Ramos (cell line): ENCODE data around the gene FCHSD2.
"Not testable (repeated sequence)": the region's sequence is repeated elsewhere in the genome, so short reads cannot be mapped to it uniquely, and the experiment has no call there.

Experiments
- in situ Hi-C: fragments of 300-500 bp; cut with MboI; formaldehyde crosslinking; loops from one replicate; pipeline ENCODE4 v1.14.3; 2022; ENCODE audit warnings: low sequenced_read_pairs; ENCODE audit not compliant: unreplicated experiment

The FCHSD2 gene

DNA sequence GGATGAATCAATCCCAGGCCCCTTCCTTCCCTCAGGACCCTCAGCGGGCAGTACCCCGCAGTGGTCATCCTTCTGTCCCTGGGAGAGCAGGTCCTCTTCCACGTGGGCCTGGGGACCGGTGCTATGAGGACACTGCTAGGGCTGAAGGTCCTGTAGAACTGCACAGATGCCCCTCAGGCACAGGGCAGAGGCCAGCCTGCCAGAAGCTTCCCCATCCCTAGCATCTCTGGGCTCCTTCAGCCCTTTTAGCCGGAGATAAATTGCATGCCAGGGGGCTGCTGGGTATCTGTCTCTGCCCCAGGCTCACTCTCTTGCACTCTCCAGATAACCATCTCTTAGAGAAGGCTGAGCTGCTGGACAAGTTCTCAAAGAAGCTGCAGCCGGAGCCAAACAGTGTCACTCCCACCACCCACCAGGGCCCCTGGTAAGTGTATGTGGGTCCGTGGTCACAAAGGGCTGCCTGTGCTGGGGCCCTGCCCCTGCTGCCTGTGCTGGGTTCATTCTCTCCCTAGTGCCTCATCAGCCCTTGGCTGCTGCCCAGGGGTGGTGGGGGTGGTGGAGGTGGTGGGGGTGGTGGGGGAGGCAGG, 325.6 kb downstream of the FCHSD2 start:
- in situ Hi-C loops = no loop called here

DNA sequence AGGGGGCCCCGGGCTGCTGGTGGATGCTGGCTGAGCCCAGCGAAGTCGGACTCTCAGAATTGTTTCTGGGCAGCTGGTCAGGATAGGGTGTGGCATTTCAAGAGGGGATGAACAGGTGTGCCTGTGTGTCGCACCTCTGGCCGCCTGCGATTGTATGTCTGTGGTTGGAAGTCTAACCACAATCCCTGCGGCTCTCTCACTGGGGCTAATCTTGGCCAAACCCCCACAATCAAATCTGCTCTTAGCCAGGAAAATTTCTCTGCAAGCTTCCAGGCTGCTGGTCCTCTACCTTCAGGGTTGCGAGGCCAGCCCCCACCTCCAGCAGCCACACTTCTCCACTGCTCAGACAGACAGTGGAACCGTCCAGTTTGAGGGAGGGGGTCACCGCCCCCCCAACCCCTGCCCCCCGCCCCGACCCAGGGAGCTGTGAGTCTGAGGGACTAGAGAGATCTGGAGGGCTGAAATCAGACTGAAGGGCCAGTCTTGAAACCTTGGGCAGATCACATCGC, 327.0 kb downstream of the FCHSD2 start:
- in situ Hi-C loops = no loop called here

DNA sequence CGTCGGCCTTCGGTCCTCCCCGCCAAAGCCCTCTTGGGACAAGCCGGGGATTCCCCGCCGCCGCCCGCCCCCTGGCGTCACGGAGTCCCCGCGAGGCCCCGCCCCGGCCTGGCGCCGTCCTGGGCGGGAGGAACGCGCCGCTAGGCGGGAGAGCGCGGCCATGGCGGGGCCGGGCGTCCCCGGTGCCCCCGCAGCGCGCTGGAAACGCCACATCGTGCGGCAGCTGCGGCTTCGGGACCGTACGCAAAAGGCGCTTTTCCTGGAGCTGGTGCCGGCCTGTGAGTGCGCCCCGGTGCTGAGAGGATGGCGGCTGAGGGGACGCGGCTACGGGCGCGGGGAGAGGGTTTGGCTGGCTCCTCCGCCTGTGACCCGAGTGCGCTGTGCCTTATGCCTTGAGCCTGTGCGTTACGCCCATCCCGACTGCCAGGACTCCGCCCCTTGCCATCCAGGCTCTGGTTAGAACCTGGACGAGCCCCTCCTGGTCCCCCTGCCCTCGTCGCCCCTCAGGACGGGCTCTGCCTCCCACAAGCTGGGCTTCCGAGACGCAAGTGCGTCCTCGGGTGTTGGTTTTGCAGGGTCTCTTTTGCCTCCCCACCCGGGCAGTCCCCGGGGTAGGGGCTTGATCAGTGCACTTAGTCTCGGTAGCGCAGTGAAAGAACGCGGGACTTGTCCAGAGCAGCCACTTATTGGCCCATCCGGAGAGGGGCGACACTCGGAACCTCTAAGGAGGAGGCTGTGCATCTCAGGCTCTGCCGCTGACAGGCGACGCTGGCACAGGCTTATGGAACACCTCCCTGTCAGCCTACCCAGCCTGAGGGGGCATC, 327.6 kb downstream of the FCHSD2 start, which contains the start of gene ATG16L2:
Gene ATG16L2 (plus strand): TSS at position 126 of the 824 bp plus-strand sequence. CDS start 35 bp downstream, at position 161.
- in situ Hi-C loops = no loop called here

DNA sequence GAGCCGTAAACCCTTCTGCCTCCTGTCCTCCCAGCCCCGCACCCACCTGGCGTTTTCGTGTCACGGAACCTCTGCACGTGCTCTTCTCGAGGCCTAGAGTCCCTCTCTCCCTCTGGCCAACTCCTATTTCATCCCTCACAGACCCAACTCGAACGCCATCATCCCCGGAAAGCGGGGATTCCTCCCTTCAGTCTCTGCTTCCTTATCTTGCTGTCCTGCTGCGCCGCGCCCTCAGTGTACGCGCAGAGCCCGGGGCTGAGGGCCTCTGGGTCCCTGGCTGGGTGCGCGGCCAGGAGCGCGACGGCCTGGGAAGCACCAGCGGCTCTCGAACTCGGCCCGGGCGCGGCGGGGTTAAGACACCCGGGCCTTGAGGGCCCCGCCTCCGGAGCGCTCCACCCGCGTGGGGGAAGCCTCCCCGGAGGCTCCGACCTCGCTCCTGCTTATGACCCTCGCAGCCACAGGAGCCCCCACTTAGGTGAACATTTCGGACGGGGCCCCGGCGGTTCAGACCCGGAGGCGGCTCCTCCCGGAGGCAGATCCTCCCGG, 328.3 kb downstream of the FCHSD2 start:
- in situ Hi-C loops = no loop called here

DNA sequence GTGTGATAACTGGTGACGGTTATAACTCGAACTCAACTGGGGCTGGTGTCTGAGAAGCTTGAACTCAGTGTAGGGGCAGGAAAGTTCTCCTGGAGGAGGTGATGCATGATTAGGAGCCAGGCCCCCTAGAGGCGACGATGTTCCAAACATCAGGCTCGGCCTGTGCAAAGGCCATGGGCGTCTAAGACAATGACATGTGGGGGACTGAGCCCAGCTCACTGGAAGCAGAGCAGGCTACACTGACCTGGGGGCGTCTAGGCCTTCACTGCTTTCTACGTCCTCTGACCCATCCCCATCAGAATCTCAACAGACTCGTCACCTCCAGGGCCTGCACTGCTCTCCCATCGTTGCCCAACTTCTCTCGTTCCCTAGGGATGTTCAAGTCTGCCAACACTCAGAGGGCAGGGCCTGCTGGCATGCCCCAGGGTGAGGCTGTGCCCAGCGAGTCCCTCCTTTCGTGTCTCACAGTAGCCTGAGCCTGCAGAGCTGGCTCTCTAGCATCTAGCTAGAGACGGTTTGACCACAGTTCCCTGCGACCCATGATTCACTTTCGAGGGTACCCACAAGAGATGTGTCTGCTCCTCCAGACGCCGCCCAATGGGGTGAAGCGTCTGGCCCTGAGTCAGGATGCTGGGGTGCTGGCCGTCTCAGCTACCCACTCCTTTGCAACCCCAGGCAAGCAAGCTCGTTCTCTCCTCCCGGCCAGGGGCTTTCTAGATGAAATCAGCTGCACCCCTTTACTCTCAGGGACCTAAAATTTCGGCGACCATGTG, 329.0 kb downstream of the FCHSD2 start:
- in situ Hi-C loops = no loop called here

DNA sequence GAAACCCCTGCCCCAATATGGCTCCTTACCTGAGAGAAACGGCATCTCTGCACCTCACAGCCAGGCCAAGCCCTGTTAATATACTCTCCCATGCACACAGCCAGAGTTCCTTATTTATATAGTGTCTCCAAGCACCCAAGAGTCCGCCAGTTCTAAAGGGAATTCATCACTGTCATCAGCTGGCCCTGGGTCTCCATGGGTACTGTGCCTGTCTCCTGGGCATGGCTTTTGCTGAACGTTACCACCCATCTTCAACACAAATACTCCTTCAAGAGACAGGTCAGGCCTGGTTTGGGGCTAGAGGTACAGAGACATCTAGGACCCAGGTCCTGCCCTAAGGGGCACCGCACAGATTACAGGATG, 329.5 kb downstream of the FCHSD2 start:
- in situ Hi-C loops = no loop called here

DNA sequence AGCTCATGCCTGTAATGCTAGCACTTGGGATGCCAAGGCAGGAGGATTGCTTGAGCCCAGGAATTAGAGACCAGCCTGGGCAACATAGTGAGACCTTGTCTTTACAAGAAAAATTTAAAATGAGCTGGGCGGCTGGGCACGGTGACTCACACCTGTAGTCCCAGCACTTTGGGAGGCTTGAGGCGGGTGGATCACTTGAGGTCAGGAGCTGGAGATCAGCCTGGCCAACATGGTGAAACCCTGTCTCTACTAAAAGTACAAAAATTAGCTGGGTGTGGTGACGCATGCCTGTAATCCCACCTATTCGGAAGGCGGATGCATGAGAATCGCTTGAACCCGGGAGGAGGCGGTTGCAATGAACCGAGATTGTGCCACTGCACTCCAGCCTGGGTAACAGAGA, 330.4 kb downstream of the FCHSD2 start:
- in situ Hi-C loops = not testable (repeated sequence)

DNA sequence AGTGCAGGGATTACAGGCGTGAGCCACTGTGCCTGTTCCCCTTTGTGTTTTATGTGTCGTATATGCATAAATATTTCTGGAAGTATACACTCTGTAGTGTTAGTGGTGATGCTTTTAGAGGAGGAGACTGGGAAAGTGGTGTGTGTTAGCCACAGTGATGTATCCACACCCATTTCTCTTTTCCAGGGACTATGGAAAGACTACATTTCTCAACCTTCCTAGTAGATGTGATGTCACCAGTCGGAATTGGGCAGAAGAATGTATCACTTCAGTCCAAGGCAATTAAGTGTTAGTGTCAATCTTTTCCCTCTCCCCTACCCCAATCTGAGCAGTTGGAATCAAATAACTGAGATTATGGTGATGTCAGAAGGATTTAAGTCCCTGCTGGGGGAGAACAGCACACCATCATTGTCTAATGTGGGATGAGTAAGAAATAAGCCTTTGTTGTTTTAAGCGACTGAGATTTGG, 333.8 kb downstream of the FCHSD2 start:
- in situ Hi-C loops = no loop called here

DNA sequence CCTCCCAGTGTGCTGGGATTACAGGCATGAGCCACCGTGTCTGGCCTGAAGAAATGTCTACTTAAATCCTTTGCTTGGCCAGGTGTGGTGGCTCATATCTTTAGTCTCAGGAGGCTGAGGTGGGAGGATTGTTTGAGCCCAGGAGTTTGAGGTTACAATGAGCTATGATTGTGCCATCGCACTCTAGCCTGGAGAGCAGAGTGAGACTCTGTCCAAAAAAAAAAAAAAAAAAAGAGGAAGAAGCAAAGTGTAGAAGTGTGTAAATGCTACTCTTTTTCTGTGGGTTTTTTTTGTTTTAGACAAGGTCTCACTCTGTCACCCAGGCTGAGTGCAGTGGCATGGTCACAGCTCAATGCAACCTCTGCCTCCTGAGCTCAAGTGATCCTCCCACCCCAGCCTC, 334.3 kb downstream of the FCHSD2 start:
- in situ Hi-C loops = no loop called here

DNA sequence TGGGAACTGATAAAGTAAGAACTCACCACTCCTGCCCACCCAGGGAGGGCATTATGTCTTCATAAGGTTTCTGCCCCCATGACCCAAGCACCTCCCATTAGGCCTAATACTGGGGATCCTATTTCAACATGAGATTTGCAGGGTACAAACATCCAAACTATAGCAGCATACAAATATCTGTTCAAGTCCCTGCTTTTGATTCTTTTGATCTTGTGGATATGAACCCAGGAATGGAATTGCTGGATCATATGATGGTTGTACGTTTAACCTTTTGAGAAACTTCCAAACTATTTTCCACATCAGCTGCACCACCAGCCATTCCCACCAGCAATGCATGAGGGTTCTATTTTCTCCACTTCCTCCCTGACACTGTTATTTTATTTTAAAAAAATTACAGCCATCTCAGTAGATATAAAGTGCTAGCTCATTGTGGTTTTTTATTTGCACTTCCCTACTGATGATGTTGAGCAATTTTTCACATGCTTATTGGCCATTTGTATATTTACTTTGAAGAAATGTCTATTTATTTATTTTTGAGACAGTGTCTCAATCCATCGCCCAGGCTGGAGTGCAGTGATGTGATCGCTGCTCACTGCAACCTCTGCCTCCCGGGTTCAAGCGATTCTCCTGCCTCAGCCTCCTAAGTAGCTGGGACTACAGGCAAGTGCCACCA, 335.0 kb downstream of the FCHSD2 start:
- in situ Hi-C loops = no loop called here

DNA sequence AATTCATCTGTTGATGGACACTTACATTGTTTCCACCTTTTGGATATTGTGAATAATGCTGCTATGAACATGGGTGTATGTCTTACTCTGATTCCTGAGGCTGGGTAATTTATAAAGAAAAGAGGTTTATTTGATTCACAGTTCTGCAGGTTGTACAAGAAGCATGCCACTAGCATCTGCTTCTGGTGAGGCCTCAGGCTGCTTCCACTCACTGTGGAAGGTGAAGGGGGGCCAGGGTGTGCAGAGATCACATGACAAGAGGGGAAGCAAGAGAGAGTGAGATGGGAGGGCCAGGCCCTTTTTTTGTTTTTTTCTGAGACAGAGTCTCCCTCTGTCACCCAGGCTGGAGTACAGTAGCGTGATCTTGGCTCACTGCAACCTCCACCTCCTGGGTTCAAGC, 335.7 kb downstream of the FCHSD2 start:
- in situ Hi-C loops = not testable (repeated sequence)

DNA sequence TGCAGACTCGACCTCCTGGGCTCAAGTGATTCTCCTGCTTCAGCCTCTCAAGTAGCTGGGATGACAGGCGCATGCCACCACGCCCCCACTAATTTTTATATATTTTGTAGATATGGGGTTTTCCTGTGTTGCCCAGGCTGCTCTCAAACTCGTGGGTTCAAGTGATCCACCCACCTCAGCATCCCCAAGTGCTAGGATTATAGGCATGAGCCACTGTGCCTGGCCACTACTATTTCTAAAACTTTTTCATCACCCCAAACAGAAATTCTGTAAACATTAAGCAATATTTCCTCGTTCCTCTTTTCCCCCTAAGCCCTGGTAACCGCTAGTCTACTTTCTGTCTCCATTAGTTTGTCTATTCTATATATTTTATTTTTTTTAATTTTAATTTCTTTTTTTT, 336.9 kb downstream of the FCHSD2 start:
- in situ Hi-C loops = no loop called here

DNA sequence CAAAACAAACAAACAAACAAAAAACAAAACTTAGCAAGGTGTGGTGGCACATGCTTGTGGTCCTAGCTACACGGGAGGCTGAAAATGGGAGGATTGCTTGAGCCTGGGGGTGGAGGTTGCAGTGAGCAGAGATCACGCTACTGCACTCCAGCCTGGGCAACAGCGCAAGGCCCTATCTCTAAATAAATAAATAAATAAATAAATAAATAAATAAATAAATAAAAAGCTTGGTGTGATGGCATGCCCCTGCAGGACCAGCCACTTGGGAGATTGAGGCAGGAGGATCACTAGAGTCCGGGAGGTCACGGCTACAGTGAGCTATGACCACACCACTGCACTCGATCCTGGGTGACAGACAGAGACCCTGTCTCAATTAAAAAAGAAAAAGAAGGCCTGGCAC, 339.3 kb downstream of the FCHSD2 start:
- in situ Hi-C loops = no loop called here

DNA sequence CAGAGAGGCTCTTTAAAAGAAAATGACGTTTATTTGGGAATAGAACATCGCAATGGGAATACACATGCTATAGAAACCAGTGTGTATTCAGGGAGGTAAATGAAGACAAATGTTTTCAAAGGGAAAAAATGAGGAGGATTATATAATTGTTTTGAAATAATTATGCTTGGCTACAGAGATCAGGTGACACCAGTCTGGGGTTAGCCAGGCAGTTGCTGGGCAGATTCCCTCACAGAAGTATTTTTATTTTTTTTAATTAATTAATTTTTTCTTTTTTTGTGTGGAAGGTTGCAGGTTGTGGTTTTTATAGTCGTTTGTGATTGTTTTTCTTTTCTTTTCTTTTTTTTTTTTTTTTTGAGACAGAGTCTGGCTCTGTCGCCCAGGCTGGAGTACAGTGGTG, 342.7 kb downstream of the FCHSD2 start:
- in situ Hi-C loops = no loop called here

DNA sequence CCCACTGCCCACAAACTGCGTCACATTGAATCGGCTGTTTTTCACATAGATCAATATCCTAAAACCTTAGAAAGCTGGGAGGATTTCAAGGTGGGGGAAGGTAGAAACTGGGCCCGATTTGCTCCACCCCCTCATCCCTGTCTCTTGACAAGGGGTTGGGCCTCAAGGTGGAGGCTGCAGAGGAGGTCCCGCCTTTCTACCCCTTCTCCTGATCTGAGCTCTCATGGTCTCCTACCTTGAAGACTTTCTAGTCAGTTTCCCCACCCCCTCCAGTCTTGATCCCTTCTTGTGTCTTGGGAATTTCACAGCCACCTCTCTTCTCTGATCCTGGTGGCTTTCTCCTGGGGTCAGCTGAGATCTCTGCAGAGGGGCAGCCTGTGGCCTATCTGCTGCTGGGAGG, 343.8 kb downstream of the FCHSD2 start:
- in situ Hi-C loops = no loop called here

DNA sequence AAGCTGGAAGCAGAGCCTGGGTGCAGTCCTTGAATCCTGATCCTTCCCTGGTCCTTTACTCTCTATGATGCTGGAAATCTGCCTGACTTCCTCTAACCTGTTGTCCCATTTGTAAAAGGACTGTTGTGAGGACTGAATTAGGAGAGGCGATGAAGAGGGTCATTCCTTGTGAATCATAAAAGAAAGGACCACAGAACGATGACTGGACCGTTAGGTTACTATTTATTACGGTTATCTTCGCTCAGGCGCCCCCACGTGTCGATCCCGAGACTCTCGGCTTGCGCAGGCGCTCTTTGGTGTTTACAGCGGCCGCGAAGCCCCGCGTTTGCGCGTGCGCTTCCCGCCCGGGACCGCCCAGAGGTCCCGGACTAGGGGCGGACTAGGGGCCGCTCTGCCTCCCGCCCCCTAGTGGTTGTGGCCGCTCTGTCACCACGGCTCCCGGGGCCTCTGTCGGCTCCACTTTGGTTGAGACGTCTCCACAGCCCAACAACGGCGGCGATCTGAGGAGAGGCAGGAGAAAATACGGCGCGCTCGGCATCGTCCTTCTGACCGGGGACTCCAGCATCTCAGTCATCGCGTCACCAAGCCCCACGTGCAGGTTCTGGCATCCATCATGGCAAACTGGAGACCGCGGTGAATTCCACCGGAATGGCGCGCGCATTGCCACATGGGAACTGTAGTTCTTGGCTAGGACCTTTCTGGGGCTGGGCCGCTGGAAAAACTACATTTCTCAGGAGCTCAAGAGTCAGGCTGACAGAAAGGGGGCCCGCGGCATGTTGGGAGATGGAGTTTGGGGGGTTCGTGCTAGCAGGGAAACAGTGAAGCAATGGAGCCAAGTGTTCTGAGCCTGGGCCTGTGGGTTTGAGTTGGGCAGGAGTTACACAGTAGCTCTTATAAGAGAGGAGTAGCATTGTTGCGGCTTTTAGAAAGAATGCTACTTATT, 348.4 kb downstream of the FCHSD2 start, which contains the start of gene STARD10:
Gene STARD10 (minus strand): TSS at position 623 of the 943 bp plus-strand sequence. CDS start 12,866 bp downstream, outside the sequence.
- in situ Hi-C loops = loop anchor here (5.0 kb wide), 1 partner anchor 71 kb away; no protein-coding TSS in a partner anchor

DNA sequence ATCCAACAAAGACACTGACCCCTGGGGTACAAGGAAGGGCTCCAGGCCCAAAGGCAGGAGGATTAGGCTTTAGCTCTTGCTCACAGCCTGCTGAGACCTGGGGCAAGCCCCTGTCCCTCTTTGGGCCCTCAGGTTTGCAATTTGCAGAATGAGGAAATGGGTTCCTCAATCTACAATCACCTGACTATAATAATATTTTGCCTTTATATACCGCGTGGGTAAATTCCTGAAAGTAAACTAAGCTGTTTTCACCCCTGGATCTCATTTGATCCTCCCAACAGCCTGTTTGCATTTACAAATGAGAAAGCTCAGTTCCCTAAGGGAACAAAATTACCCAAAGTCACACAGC, 349.1 kb downstream of the FCHSD2 start:
- in situ Hi-C loops = loop anchor here (5.0 kb wide), 1 partner anchor 71 kb away; no protein-coding TSS in a partner anchor

DNA sequence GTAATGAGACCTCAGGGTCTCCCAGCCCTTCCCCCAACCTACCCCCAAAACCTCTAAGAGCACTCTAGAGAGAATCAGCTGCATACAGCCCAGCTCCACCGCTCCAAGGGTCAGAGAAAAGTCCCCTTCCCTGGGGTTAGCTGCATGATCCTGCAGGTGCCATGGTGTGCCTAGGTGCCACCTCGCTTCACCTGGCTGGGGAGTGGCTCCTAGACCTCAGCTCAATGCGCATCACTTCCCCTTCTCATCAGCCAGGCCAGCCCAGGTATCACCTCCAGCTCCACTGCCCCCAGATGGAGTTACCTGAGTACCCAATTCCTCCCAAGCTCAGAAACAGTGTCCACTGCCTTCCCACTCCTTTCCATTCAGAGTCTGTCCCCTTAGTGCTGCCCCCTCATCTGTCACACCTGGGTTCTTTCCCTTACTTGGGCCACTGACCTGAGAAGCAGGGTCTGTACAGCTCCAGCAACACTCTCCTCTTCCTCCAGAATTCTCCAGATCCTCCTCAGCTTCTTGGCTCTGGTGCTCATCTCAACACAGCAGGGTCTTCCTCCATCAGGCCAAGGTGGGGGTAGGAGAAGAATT, 349.6 kb downstream of the FCHSD2 start:
- in situ Hi-C loops = loop anchor here (5.0 kb wide), 1 partner anchor 70 kb away; no protein-coding TSS in a partner anchor
